ENCODE data around the gene SUCNR1.
"Not testable (repeated sequence)": the region's sequence is repeated elsewhere in the genome, so short reads cannot be mapped to it uniquely, and the experiment has no call there.

The SUCNR1 gene

GRCh38 chr3:151873398-151873797 is at the start of gene SUCNR1:
Gene SUCNR1 (plus strand): TSS chr3:151873643. CDS start chr3:151879893, 6,250 bp downstream.
- peak within 1 kb of the TSS in 1 of 2 donors; percentile 19 for H3K4me3 Mint-ChIP-seq
- H3K27me3 Mint-ChIP-seq: no peaks in the 10 kb centered on the region
- DNase-seq (no peak), ATAC-seq (replicated peaks) (no peak)
- no peaks in the 10 kb centered on the region for H3K9me3 Mint-ChIP-seq
- no peak within 1 kb of the TSS for H3K27ac Mint-ChIP-seq
- peaks cover 12 to 30% of the 10 kb centered on the region in 2 donors for H3K4me1 Mint-ChIP-seq
- peaks cover 0 to 2% of the 10 kb centered on the region in 2 donors for H3K36me3 Mint-ChIP-seq

GRCh38 chr3:151827816-151828215 is 45.6 kb upstream of the SUCNR1 start:
- no peaks in the 10 kb centered on the region for H3K4me1 Mint-ChIP-seq
- H3K27me3 Mint-ChIP-seq: peaks cover 0 to 7% of the 10 kb centered on the region in 2 donors
- no peak overlapping the region for H3K4me3 Mint-ChIP-seq
- H3K27ac Mint-ChIP-seq: no peak overlapping the region
- ATAC-seq (replicated peaks) (no peak), DNase-seq (no peak)
- no peaks in the 10 kb centered on the region for H3K36me3 Mint-ChIP-seq
- H3K9me3 Mint-ChIP-seq: peaks cover 6 to 8% of the 10 kb centered on the region in 2 donors

- peaks cover 1 to 6% of the 10 kb centered on the region in 2 donors for H3K4me1 Mint-ChIP-seq
- H3K9me3 Mint-ChIP-seq: no peaks in the 10 kb centered on the region
- H3K4me3 Mint-ChIP-seq: no peak overlapping the region
- no peak for DNase-seq
- H3K27ac Mint-ChIP-seq: no peak overlapping the region
- no peak for ATAC-seq (replicated peaks)
- no peaks in the 10 kb centered on the region for H3K36me3 Mint-ChIP-seq
- no peaks in the 10 kb centered on the region for H3K27me3 Mint-ChIP-seq
These were observed 37.5 kb upstream of the SUCNR1 start for GRCh38 chr3:151835751-151836525.

GRCh38 chr3:151837057-151837456 is 36.4 kb upstream of the SUCNR1 start:
- Mint-ChIP-seq H3K27me3 (no peaks in the 10 kb centered on the region), H3K4me3 (no peak overlapping the region), H3K36me3 (no peaks in the 10 kb centered on the region), H3K27ac (no peak overlapping the region), H3K9me3 (no peaks in the 10 kb centered on the region), H3K4me1 (peaks cover 1 to 6% of the 10 kb centered on the region in 2 donors)
- DNase-seq: no peak
- no peak for ATAC-seq (replicated peaks)

- Mint-ChIP-seq H3K4me3 (no peak overlapping the region), H3K36me3 (no peaks in the 10 kb centered on the region), H3K27me3 (no peaks in the 10 kb centered on the region), H3K4me1 (peaks cover 6 to 10% of the 10 kb centered on the region in 2 donors), H3K27ac (no peak overlapping the region), H3K9me3 (no peaks in the 10 kb centered on the region)
- DNase-seq (peak; percentile 7), ATAC-seq (replicated peaks) (peak; percentile 87 to 90)
These were observed 34.7 kb upstream of the SUCNR1 start for GRCh38 chr3:151838574-151839312.

- Mint-ChIP-seq H3K4me1 (peaks cover 6 to 9% of the 10 kb centered on the region in 2 donors), H3K36me3 (no peaks in the 10 kb centered on the region), H3K27ac (no peak overlapping the region), H3K9me3 (no peaks in the 10 kb centered on the region), H3K27me3 (no peaks in the 10 kb centered on the region), H3K4me3 (no peak overlapping the region)
- DNase-seq (no peak), ATAC-seq (replicated peaks) (no peak)
These were observed 34.2 kb upstream of the SUCNR1 start for GRCh38 chr3:151839313-151839631.

GRCh38 chr3:151841801-151842200 is 31.6 kb upstream of the SUCNR1 start:
- Mint-ChIP-seq H3K4me3 (no peak overlapping the region), H3K9me3 (peaks cover 2 to 3% of the 10 kb centered on the region in 2 donors)

GRCh38 chr3:151843275-151843674 is 30.2 kb upstream of the SUCNR1 start:
- no peaks in the 10 kb centered on the region for H3K36me3 Mint-ChIP-seq
- peaks cover 4% of the 10 kb centered on the region in 2 donors for H3K4me1 Mint-ChIP-seq
- ATAC-seq (replicated peaks) (no peak), DNase-seq (no peak)
- H3K4me3 Mint-ChIP-seq: no peak overlapping the region
- no peak overlapping the region for H3K27ac Mint-ChIP-seq
- H3K27me3 Mint-ChIP-seq: no peaks in the 10 kb centered on the region
- peaks cover 2 to 3% of the 10 kb centered on the region in 2 donors for H3K9me3 Mint-ChIP-seq

More at GRCh38 chr3:151841801-151842200, 31.6 kb upstream of the SUCNR1 start:
- DNase-seq (no peak), ATAC-seq (replicated peaks) (no peak)
- H3K27me3 Mint-ChIP-seq: no peaks in the 10 kb centered on the region
- no peak overlapping the region for H3K27ac Mint-ChIP-seq
- H3K36me3 Mint-ChIP-seq: no peaks in the 10 kb centered on the region
- peaks cover 4 to 6% of the 10 kb centered on the region in 2 donors for H3K4me1 Mint-ChIP-seq

- Mint-ChIP-seq H3K36me3 (peaks cover 3 to 4% of the 10 kb centered on the region in 2 donors), H3K4me1 (peaks cover 4% of the 10 kb centered on the region in 2 donors)
- ATAC-seq (replicated peaks): no peak
These were observed 28.0 kb upstream of the SUCNR1 start for GRCh38 chr3:151845306-151845905.

GRCh38 chr3:151850065-151850464 is 23.4 kb upstream of the SUCNR1 start:
- DNase-seq; ATAC-seq (replicated peaks); H3K4me1 Mint-ChIP-seq; H3K27me3 Mint-ChIP-seq; H3K4me3 Mint-ChIP-seq; H3K27ac Mint-ChIP-seq: not testable (repeated sequence)
- Mint-ChIP-seq H3K36me3 (peaks cover 10 to 13% of the 10 kb centered on the region in 2 donors), H3K9me3 (peaks cover 9 to 18% of the 10 kb centered on the region in 2 donors)

More at GRCh38 chr3:151845306-151845905, 28.0 kb upstream of the SUCNR1 start:
- peaks cover 2 to 8% of the 10 kb centered on the region in 2 donors for H3K9me3 Mint-ChIP-seq
- no peak overlapping the region for H3K27ac Mint-ChIP-seq
- no peaks in the 10 kb centered on the region for H3K27me3 Mint-ChIP-seq
- no peak for DNase-seq
- H3K4me3 Mint-ChIP-seq: no peak overlapping the region

GRCh38 chr3:151852074-151852811 is 21.2 kb upstream of the SUCNR1 start:
- peaks cover 10 to 13% of the 10 kb centered on the region in 2 donors for H3K36me3 Mint-ChIP-seq
- peaks cover 0 to 7% of the 10 kb centered on the region in 2 donors for H3K4me1 Mint-ChIP-seq
- peaks cover 0 to 3% of the 10 kb centered on the region in 2 donors for H3K27me3 Mint-ChIP-seq
- H3K4me3 Mint-ChIP-seq: no peak overlapping the region
- no peak overlapping the region for H3K27ac Mint-ChIP-seq
- H3K9me3 Mint-ChIP-seq: peaks cover 8 to 15% of the 10 kb centered on the region in 2 donors
- DNase-seq (no peak), ATAC-seq (replicated peaks) (peak; percentile 23 to 27)

GRCh38 chr3:151856118-151856517 is 17.3 kb upstream of the SUCNR1 start:
- H3K27ac Mint-ChIP-seq: no peak overlapping the region
- peaks cover 0 to 7% of the 10 kb centered on the region in 2 donors for H3K4me1 Mint-ChIP-seq
- H3K4me3 Mint-ChIP-seq: no peak overlapping the region
- peaks cover 2 to 3% of the 10 kb centered on the region in 2 donors for H3K9me3 Mint-ChIP-seq
- ATAC-seq (replicated peaks): no peak
- peaks cover 0 to 4% of the 10 kb centered on the region in 2 donors for H3K36me3 Mint-ChIP-seq
- no peak for DNase-seq
- peaks cover 0 to 3% of the 10 kb centered on the region in 2 donors for H3K27me3 Mint-ChIP-seq

GRCh38 chr3:151856641-151857040 is 16.8 kb upstream of the SUCNR1 start:
- no peak for DNase-seq

GRCh38 chr3:151859233-151859673 is 14.2 kb upstream of the SUCNR1 start:
- Mint-ChIP-seq H3K36me3 (no peaks in the 10 kb centered on the region), H3K4me3 (no peak overlapping the region), H3K9me3 (no peaks in the 10 kb centered on the region), H3K4me1 (no peaks in the 10 kb centered on the region), H3K27ac (no peak overlapping the region), H3K27me3 (no peaks in the 10 kb centered on the region)
- no peak for ATAC-seq (replicated peaks)
- no peak for DNase-seq

More at GRCh38 chr3:151856641-151857040, 16.8 kb upstream of the SUCNR1 start:
- Mint-ChIP-seq H3K36me3 (peaks cover 0 to 1% of the 10 kb centered on the region in 2 donors), H3K4me1 (peaks cover 0 to 7% of the 10 kb centered on the region in 2 donors), H3K9me3 (no peaks in the 10 kb centered on the region), H3K27me3 (no peaks in the 10 kb centered on the region), H3K27ac (no peak overlapping the region), H3K4me3 (no peak overlapping the region)
- no peak for ATAC-seq (replicated peaks)

Data from stimulated activated naive B cell treated with anti-CD40 and anti-IgM and Interleukin-4, amounts not matched to agents 10 μg/mL and 1 μg/mL and 100 μg/mL, for 72 hours (primary cell).